HG03139 (cell line): ENCODE results near the gene MMD.
"Not testable (repeated sequence)": the region's sequence is repeated elsewhere in the genome, so short reads cannot be mapped to it uniquely, and the experiment has no call there.

Experiments used
- ATAC-seq: cut with Tn5 transposase; IDR thresholded peaks from one replicate; pipeline ENCODE4 v1.9.1; 2021; ENCODE audit not compliant: unreplicated experiment

The MMD gene

GRCh38 chr17:55444471-55445441, 23.1 kb upstream of the MMD start:
- peak; percentile 74 for ATAC-seq

- no peak for ATAC-seq
Measured at GRCh38 chr17:55443904-55444303, 22.3 kb upstream of the MMD start.

GRCh38 chr17:55442953-55443683, 21.5 kb upstream of the MMD start:
- ATAC-seq = no peak

GRCh38 chr17:55442462-55442861, 20.8 kb upstream of the MMD start:
- no peak for ATAC-seq

- no peak for ATAC-seq
Measured at GRCh38 chr17:55441544-55441943, 19.9 kb upstream of the MMD start.

GRCh38 chr17:55440391-55440790, 18.8 kb upstream of the MMD start:
- ATAC-seq = no peak

GRCh38 chr17:55437159-55437605, 15.5 kb upstream of the MMD start:
- ATAC-seq = peak; percentile 71

- no peak for ATAC-seq
Measured at GRCh38 chr17:55436224-55437158, 14.9 kb upstream of the MMD start.

- ATAC-seq = no peak
Measured at GRCh38 chr17:55435408-55435807, 13.8 kb upstream of the MMD start.

- no peak for ATAC-seq
Measured at GRCh38 chr17:55434721-55435120, 13.1 kb upstream of the MMD start.

GRCh38 chr17:55433629-55434422, 12.2 kb upstream of the MMD start:
- ATAC-seq = no peak

GRCh38 chr17:55433029-55433628, 11.5 kb upstream of the MMD start:
- no peak for ATAC-seq

GRCh38 chr17:55432358-55433028, 10.9 kb upstream of the MMD start:
- no peak for ATAC-seq

GRCh38 chr17:55431914-55432313, 10.3 kb upstream of the MMD start:
- not testable (repeated sequence) for ATAC-seq

GRCh38 chr17:55430541-55431288, 9.1 kb upstream of the MMD start:
- no peak for ATAC-seq

GRCh38 chr17:55427587-55427882, 5.9 kb upstream of the MMD start:
- no peak for ATAC-seq

GRCh38 chr17:55426851-55427586, 5.4 kb upstream of the MMD start:
- no peak for ATAC-seq
